Pulmonary artery endothelial cell (primary cell): Measurements from ENCODE around the gene RASA3. TPM values are rescaled to one million over a fixed set of nuclear protein-coding genes. Genes with fewer than 3 reads are reported as not detected.
"Not testable (repeated sequence)": the region's sequence is repeated elsewhere in the genome, so short reads cannot be mapped to it uniquely, and the experiment has no call there.

Experiments used
- DNase-seq: peaks from one replicate; pipeline ENCODE4 v3.0.0-alpha.2; 2011; ENCODE audit warnings: low read depth, low spot score
- total RNA-seq: library from RNA; depleted of rRNA; stranded (reverse); fragments of >200 nt; gene quantifications from 2 replicates; pipeline ENCODE4 v1.2.3, GENCODE V29; 2014

The RASA3 gene
- total RNA-seq, 1 donor from 2014 or later, result 41.5 TPM

- DNase-seq, result no peak
Observed at GRCh38 chr13:114143806-114144605, 11.6 kb upstream of the RASA3 start.

GRCh38 chr13:114142640-114143490, 10.4 kb upstream of the RASA3 start:
- no peak for DNase-seq

- no peak for DNase-seq
Observed at GRCh38 chr13:114142137-114142550, 9.7 kb upstream of the RASA3 start.

GRCh38 chr13:114141261-114141996, 9.0 kb upstream of the RASA3 start:
- DNase-seq, result no peak

GRCh38 chr13:114140906-114141250, 8.5 kb upstream of the RASA3 start:
- no peak for DNase-seq

- DNase-seq, result no peak
Observed at GRCh38 chr13:114140131-114140905, 7.9 kb upstream of the RASA3 start.

- DNase-seq, result no peak
Observed at GRCh38 chr13:114136576-114136975, 4.2 kb upstream of the RASA3 start.

- DNase-seq, result no peak
Observed at GRCh38 chr13:114135731-114136171, 3.3 kb upstream of the RASA3 start.

- DNase-seq, result no peak
Observed at GRCh38 chr13:114134944-114135610, 2.7 kb upstream of the RASA3 start.

- no peak for DNase-seq
Observed at GRCh38 chr13:114134111-114134943, 1.9 kb upstream of the RASA3 start.

- not testable (repeated sequence) for DNase-seq
Observed at GRCh38 chr13:114133552-114133951, 1.1 kb upstream of the RASA3 start.

- DNase-seq, result not testable (repeated sequence)
Observed at GRCh38 chr13:114133126-114133525, 703 bp upstream of the RASA3 start.

- no peak for DNase-seq
Observed at GRCh38 chr13:114131583-114132418, 622 bp downstream of the RASA3 start.

GRCh38 chr13:114130837-114131582, 1.4 kb downstream of the RASA3 start:
- peak; percentile 36 for DNase-seq

- DNase-seq, result no peak
Observed at GRCh38 chr13:114130131-114130836, 2.1 kb downstream of the RASA3 start.

- no peak for DNase-seq
Observed at GRCh38 chr13:114129649-114130062, 2.8 kb downstream of the RASA3 start.
